ENCODE measurements around the gene MSL1. TPM values are rescaled to one million over a fixed set of nuclear protein-coding genes. Genes with fewer than 3 reads are reported as not detected.

MSL1 gene
- total and polyA plus RNA-seq, 9 of the 15 experiments (the other 6 are each of a cell fraction or from before 2014, with no cell fraction given): 13.8 to 120 (median 61.9) TPM

GRCh38 chr17:40111221-40112128 lies 10.3 kb upstream of the MSL1 start (continued):
- TF ChIP-seq ZNF280A (IDR thresholded peaks at IDR 0.05; ENCODE audit: low read depth, partially characterized antibody) (no peak), SUPT5H (IDR thresholded peaks at IDR 0.05) (no peak), GABPB2 (CRISPR knock-in tag; conservative IDR thresholded peaks at IDR 0.05) (no peak), NR2C1 (IDR thresholded peaks at IDR 0.05) (peak; percentile 89), NR2C1 (tag; IDR thresholded peaks at IDR 0.05) (peak; percentile 91), ZBTB5 (IDR thresholded peaks at IDR 0.05) (no peak), MEIS2 (IDR thresholded peaks at IDR 0.05; ENCODE audit: partially characterized antibody) (peak; percentile 96), BRF1 (IDR thresholded peaks at IDR 0.05; ENCODE audit: borderline replicate concordance, extremely low read depth, insufficient read length) (no peak), CGGBP1 (CRISPR knock-in tag; IDR thresholded peaks at IDR 0.05) (no peak), USF1 (CRISPR knock-in tag; IDR thresholded peaks at IDR 0.05) (no peak), NONO (IDR thresholded peaks at IDR 0.05; ENCODE audit: low read depth in 2 of 2, low read length in 1 of 2) (no peak), RBM14 (IDR thresholded peaks at IDR 0.05; ENCODE audit: borderline replicate concordance, insufficient read depth, low read depth, low read length) (no peak), HNRNPK (IDR thresholded peaks at IDR 0.05; ENCODE audit: low read depth, low read length, poor library complexity, severe bottlenecking) (no peak), NCOA4 (IDR thresholded peaks at IDR 0.05; ENCODE audit: partially characterized antibody) (no peak), CBFA2T3 (IDR thresholded peaks at IDR 0.05) (peak; percentile 26; the same call in 1 of the 2 replicates), CAMTA2 (CRISPR knock-in tag; conservative IDR thresholded peaks at IDR 0.05) (no peak), SAP30 (IDR thresholded peaks at IDR 0.05; ENCODE audit: borderline replicate concordance, insufficient read depth, low read depth, low read length, poor library complexity, severe bottlenecking) (no peak), BRF2 (IDR thresholded peaks at IDR 0.05; ENCODE audit: borderline replicate concordance, insufficient read depth, insufficient read length) (no peak), ARID3B (CRISPR knock-in tag; IDR thresholded peaks at IDR 0.05; ENCODE audit: borderline replicate concordance) (0 out of 2 replicates have a peak, but pooled peaks have one; percentile 27)
